Fibroblast of lung (primary cell): ENCODE results near the gene KIAA1217. TPM values are rescaled to one million over a fixed set of nuclear protein-coding genes. Genes with fewer than 3 reads are reported as not detected.

Experiments used
- DNase-seq, 2 donors: peaks; one replicate each; pipeline versions ENCODE4 v3.0.0 to v3.0.0-alpha.2; 2010; ENCODE audit warnings: low read depth in 2 of 2
- H2AFZ ChIP-seq: 2 replicates; pipeline ENCODE4 v1.5.1; 2012; ENCODE audit warnings: low read length, control low read depth, inconsistent platforms
- H3K27ac ChIP-seq: 2 replicates; pipeline ENCODE4 v1.5.1; 2011; ENCODE audit warnings: low read length, control low read depth; ENCODE audit not compliant: insufficient read depth
- H3K27me3 ChIP-seq: 2 replicates; pipeline ENCODE4 v1.5.1; 2011; ENCODE audit warnings: mild to moderate bottlenecking, low read length; ENCODE audit not compliant: control insufficient read depth, insufficient read depth
- H3K36me3 ChIP-seq: 2 replicates; pipeline ENCODE4 v1.5.1; 2011; ENCODE audit warnings: low read length; ENCODE audit not compliant: control insufficient read depth, insufficient read depth
- H3K4me1 ChIP-seq: 2 replicates; pipeline ENCODE4 v1.5.1; 2011; ENCODE audit warnings: low read length; ENCODE audit not compliant: control insufficient read depth, insufficient read depth; ENCODE audit errors: extremely low read depth
- H3K4me2 ChIP-seq: 2 replicates; pipeline ENCODE4 v1.5.1; 2011; ENCODE audit warnings: low read length, control low read depth; ENCODE audit not compliant: insufficient read depth; ENCODE audit errors: extremely low read depth
- H3K4me3 ChIP-seq, 4 experiments: fragments of 200-600 bp in 1 of 4; sonication (generic) in 1 of 4; replicated peaks in 1 of 4; 2 replicates each; pipeline ENCODE4 v1.5.1; 2011 to 2016; ENCODE audit warnings: low read length in 4 of 4, low read depth in 3 of 4, mild to moderate bottlenecking in 3 of 4, control low read depth in 2 of 4, inconsistent platforms in 1 of 4, mixed read lengths in 1 of 4; ENCODE audit not compliant: insufficient read depth in 1 of 4; ENCODE audit errors: control extremely low read depth in 1 of 4
- H3K79me2 ChIP-seq: 2 replicates; pipeline ENCODE4 v1.5.1; 2012; ENCODE audit warnings: mild to moderate bottlenecking, low read length, inconsistent platforms; ENCODE audit not compliant: control insufficient read depth, insufficient read depth
- H3K9ac ChIP-seq: 2 replicates; pipeline ENCODE4 v1.5.1; 2011; ENCODE audit warnings: mild to moderate bottlenecking, low read length, control low read depth; ENCODE audit not compliant: insufficient read depth
- H3K9me3 ChIP-seq: 2 replicates; pipeline ENCODE4 v1.5.1; 2012; ENCODE audit warnings: low read depth, low read length; ENCODE audit not compliant: control insufficient read depth, insufficient read depth
- H4K20me1 ChIP-seq: 2 replicates; pipeline ENCODE4 v1.5.1; 2011; ENCODE audit warnings: low read length; ENCODE audit not compliant: control insufficient read depth, insufficient read depth; ENCODE audit errors: extremely low read depth
- EZH2 ChIP-seq: IDR thresholded peaks from 2 replicates; pipeline ENCODE4 v1.5.1; 2012; ENCODE audit warnings: low read length, control low read depth, mild to moderate bottlenecking; ENCODE audit errors: missing control alignments
- polyA plus RNA-seq, 2 donors: library from polyadenylated mRNA; depleted of rRNA in 1 of 2; stranded (reverse) in 1 of 2; unstranded in 1 of 2; fragments of >200 nt; gene quantifications; 2 replicates each; pipeline ENCODE4 v1.2.1, GENCODE V29; 2011 to 2012; ENCODE audit warnings: missing spikeins in 1 of 2
- total RNA-seq: library from RNA; depleted of rRNA; stranded (reverse); fragments of >200 nt; gene quantifications from 2 replicates; pipeline ENCODE4 v1.2.1, GENCODE V29; 2014
- TF ChIP-seq, protein P1 (sequence below), 2 donors: IDR thresholded peaks in 1 of 2; conservative IDR thresholded peaks in 1 of 2; 1 replicate in 1 of 2; 2 replicates in 1 of 2; pipeline ENCODE4 v1.5.1; 2011 to 2012; ENCODE audit warnings: low read length in 2 of 2, control low read depth in 1 of 2, inconsistent platforms in 1 of 2, low read depth in 1 of 2, mild to moderate bottlenecking in 1 of 2

KIAA1217 gene
- total and polyA plus RNA-seq, 2 donors (not counting 1 experiment from before 2014, with no cell fraction given), result 0.92 to 1.5 TPM

DNA sequence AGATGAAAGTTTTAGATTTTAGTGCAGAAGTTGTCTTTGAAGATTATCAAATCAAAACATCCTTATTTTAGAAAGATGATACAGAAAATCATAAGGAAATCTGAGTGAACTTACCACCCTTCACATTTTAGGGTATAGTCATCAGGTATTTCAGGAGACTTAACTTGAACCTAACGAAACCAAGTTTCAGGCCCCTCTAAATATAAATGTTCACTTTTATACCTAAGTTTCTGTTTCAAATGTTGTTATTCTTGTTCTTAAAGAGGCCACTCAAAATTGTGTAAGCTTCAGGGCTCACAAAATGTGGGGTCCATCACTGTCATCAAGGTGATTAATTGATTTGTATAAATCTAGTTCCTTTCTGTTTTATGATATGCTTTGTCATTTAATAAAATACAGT is 216.2 kb downstream of the KIAA1217 start:
- no peak for DNase-seq
- no peaks in the 10 kb centered on the region for H3K36me3 ChIP-seq
- H4K20me1 ChIP-seq, result no peaks in the 10 kb centered on the region
- no peaks in the 10 kb centered on the region for H3K27me3 ChIP-seq
- no peaks in the 10 kb centered on the region for H3K4me1 ChIP-seq
- H2AFZ ChIP-seq, result no peak overlapping the region
- no peaks in the 10 kb centered on the region for H3K79me2 ChIP-seq
- TF ChIP-seq, protein P1, sequence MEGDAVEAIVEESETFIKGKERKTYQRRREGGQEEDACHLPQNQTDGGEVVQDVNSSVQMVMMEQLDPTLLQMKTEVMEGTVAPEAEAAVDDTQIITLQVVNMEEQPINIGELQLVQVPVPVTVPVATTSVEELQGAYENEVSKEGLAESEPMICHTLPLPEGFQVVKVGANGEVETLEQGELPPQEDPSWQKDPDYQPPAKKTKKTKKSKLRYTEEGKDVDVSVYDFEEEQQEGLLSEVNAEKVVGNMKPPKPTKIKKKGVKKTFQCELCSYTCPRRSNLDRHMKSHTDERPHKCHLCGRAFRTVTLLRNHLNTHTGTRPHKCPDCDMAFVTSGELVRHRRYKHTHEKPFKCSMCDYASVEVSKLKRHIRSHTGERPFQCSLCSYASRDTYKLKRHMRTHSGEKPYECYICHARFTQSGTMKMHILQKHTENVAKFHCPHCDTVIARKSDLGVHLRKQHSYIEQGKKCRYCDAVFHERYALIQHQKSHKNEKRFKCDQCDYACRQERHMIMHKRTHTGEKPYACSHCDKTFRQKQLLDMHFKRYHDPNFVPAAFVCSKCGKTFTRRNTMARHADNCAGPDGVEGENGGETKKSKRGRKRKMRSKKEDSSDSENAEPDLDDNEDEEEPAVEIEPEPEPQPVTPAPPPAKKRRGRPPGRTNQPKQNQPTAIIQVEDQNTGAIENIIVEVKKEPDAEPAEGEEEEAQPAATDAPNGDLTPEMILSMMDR (conservative IDR thresholded peaks at IDR 0.05 in 1 of 2, IDR thresholded peaks at IDR 0.05 in 1 of 2; ENCODE audit: low read depth in 1 of 2, low read length in 2 of 2), result no peak
- TF ChIP-seq EZH2, result no peak
- H3K9ac ChIP-seq, result no peak overlapping the region
- no peak overlapping the region for H3K27ac ChIP-seq
- no peak overlapping the region for H3K4me2 ChIP-seq
- no peaks in the 10 kb centered on the region for H3K9me3 ChIP-seq
- H3K4me3 ChIP-seq, result no peak overlapping the region

DNA sequence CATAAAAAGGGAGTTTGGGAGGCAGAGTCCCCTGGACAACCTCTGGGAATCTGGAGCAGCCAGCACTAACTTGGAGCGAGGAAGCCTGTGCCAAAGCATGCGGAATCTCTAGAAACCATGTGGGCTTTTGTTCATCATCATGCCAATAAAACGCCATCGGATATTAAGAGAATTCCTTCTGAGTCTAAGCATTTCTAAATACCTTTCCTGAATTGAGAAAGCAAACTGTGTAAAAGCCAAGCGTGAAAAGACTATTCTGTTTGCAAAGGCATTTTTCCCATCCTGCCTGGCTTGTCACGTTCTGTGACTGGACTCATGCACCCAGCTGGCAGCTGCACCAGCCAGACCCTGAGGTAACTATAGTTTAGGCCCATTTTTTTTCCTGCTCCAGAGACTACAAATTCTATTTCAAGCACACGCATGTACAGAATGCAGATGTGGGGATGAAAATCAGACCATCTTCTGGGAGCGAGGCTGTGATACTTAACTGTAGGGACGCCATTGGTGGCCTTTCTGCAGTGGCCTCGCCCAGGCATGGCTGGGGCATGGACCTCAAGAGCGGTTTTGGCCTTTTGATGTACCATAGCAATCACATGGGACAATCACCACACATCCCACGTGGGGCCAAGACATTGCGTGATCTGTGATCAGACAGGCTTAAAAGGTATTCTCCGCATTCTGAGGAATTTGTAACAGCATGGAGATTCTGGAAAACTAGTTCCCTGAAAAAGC is 218.9 kb downstream of the KIAA1217 start:
- H3K27ac ChIP-seq, result no peak overlapping the region
- H3K4me3 ChIP-seq, result no peak overlapping the region

DNA sequence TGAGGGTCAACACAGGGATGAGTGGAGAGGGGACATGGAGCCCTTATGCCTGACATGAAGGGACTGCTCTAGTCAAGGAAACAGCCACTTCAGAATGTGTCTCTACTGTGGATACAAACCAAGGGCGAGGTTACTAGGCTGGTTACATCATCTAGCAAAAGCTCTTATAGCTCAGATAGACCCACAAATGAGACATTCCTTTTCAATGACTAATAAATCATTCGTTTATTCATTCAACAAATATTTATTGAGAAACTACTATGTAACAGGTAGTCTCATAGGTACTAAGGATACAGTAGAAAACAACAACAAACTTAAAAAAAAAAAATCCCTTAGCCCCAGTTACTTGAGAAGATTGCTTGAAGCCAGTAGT is 219.5 kb downstream of the KIAA1217 start:
- H3K9me3 ChIP-seq, result no peaks in the 10 kb centered on the region
- H2AFZ ChIP-seq, result no peak overlapping the region
- DNase-seq, result peak; percentile 55 to 81
- no peak overlapping the region for H3K4me3 ChIP-seq
- no peak overlapping the region for H3K27ac ChIP-seq
- TF ChIP-seq, protein P1 (conservative IDR thresholded peaks at IDR 0.05 in 1 of 2, IDR thresholded peaks at IDR 0.05 in 1 of 2; ENCODE audit: low read depth in 1 of 2, low read length in 2 of 2), result no peak
- no peak for TF ChIP-seq EZH2
- H3K27me3 ChIP-seq, result no peaks in the 10 kb centered on the region
- H3K4me1 ChIP-seq, result no peaks in the 10 kb centered on the region
- H3K9ac ChIP-seq, result no peak overlapping the region
- no peaks in the 10 kb centered on the region for H3K79me2 ChIP-seq
- H3K36me3 ChIP-seq, result no peaks in the 10 kb centered on the region
- no peaks in the 10 kb centered on the region for H4K20me1 ChIP-seq
- no peak overlapping the region for H3K4me2 ChIP-seq

More for the DNA sequence above, 218.9 kb downstream of the KIAA1217 start:
- H2AFZ ChIP-seq, result no peak overlapping the region
- no peak overlapping the region for H3K4me2 ChIP-seq
- H3K79me2 ChIP-seq, result no peaks in the 10 kb centered on the region
- no peaks in the 10 kb centered on the region for H3K27me3 ChIP-seq
- no peaks in the 10 kb centered on the region for H3K9me3 ChIP-seq
- DNase-seq, result peak in 1 of 2 donors; percentile 56
- H4K20me1 ChIP-seq, result no peaks in the 10 kb centered on the region
- H3K4me1 ChIP-seq, result no peaks in the 10 kb centered on the region
- H3K9ac ChIP-seq, result no peak overlapping the region
- no peak for TF ChIP-seq EZH2
- TF ChIP-seq, protein P1 (conservative IDR thresholded peaks at IDR 0.05 in 1 of 2, IDR thresholded peaks at IDR 0.05 in 1 of 2; ENCODE audit: low read depth in 1 of 2, low read length in 2 of 2), result no peak
- H3K36me3 ChIP-seq, result no peaks in the 10 kb centered on the region
